Measurements from ENCODE around the gene STT3B. TPM values are rescaled to one million over a fixed set of nuclear protein-coding genes. Genes with fewer than 3 reads are reported as not detected.
A peak's percentile ranks its signal among the peaks of the same experiment; 100 is the strongest.

The STT3B gene
- total RNA-seq (106 TPM), polyA plus RNA-seq (ENCODE audit: insufficient read depth in 1 of 8, insufficient read length in 8 of 8, low replicate concordance in 1 of 8) (100 to 1,000 TPM in 6 of 8 donors, 10 to 100 TPM in 2; 91.4 to 115 (median 102) TPM)
- long read RNA-seq, donor 1, full-length matches to known transcripts = 9 of 16 reads
- long read RNA-seq, donor 1, partial matches to known transcripts = 7 of 16 reads
- long read RNA-seq, donor 1, other reads (novel, unspliced or antisense) = 0 of 16 reads
- long read RNA-seq, donor 2, full-length matches to known transcripts = 4 of 4 reads
- long read RNA-seq, donor 2, partial matches to known transcripts = 0 of 4 reads
- long read RNA-seq, donor 2, other reads (novel, unspliced or antisense) = 0 of 4 reads
- long read RNA-seq, donor 3, full-length matches to known transcripts = 7 of 19 reads
- long read RNA-seq, donor 3, partial matches to known transcripts = 12 of 19 reads
- long read RNA-seq, donor 3, other reads (novel, unspliced or antisense) = 0 of 19 reads
- long read RNA-seq, donor 4, full-length matches to known transcripts = 4 of 4 reads
- long read RNA-seq, donor 4, partial matches to known transcripts = 0 of 4 reads
- long read RNA-seq, donor 4, other reads (novel, unspliced or antisense) = 0 of 4 reads
- long read RNA-seq, donor 5, full-length matches to known transcripts = 15 of 49 reads
- long read RNA-seq, donor 5, partial matches to known transcripts = 34 of 49 reads
- long read RNA-seq, donor 5, other reads (novel, unspliced or antisense) = 0 of 49 reads
- long read RNA-seq, donor 6, full-length matches to known transcripts = 21 of 30 reads
- long read RNA-seq, donor 6, partial matches to known transcripts = 9 of 30 reads
- long read RNA-seq, donor 6, other reads (novel, unspliced or antisense) = 0 of 30 reads
- long read RNA-seq, donor 7, full-length matches to known transcripts = 15 of 54 reads
- long read RNA-seq, donor 7, partial matches to known transcripts = 39 of 54 reads
- long read RNA-seq, donor 7, other reads (novel, unspliced or antisense) = 0 of 54 reads
- long read RNA-seq, donor 8, full-length matches to known transcripts = 5 of 5 reads
- long read RNA-seq, donor 8, partial matches to known transcripts = 0 of 5 reads
- long read RNA-seq, donor 8, other reads (novel, unspliced or antisense) = 0 of 5 reads
- long read RNA-seq, donor 9, full-length matches to known transcripts = 9 of 9 reads
- long read RNA-seq, donor 9, partial matches to known transcripts = 0 of 9 reads
- long read RNA-seq, donor 9, other reads (novel, unspliced or antisense) = 0 of 9 reads
- long read RNA-seq, donor 10, full-length matches to known transcripts = 22 of 22 reads
- long read RNA-seq, donor 10, partial matches to known transcripts = 0 of 22 reads
- long read RNA-seq, donor 10, other reads (novel, unspliced or antisense) = 0 of 22 reads
- long read RNA-seq, donor 11, full-length matches to known transcripts = 8 of 14 reads
- long read RNA-seq, donor 11, partial matches to known transcripts = 6 of 14 reads
- long read RNA-seq, donor 11, other reads (novel, unspliced or antisense) = 0 of 14 reads

GRCh38 chr3:31532587-31533168 is at the start of gene STT3B:
Gene STT3B (plus strand): TSS chr3:31532925. CDS start chr3:31532999, 74 bp downstream.
- DNase-seq = peak; percentile 94
- H3K4me3 ChIP-seq (ENCODE audit: low read length) = peak within 1 kb of the TSS; percentile 90
- no peaks in the 10 kb centered on the region for H3K36me3 ChIP-seq (ENCODE audit: control insufficient read depth, insufficient read depth, low read length)
- H3K4me1 ChIP-seq (ENCODE audit: control insufficient read depth, insufficient read depth, low read length) = no peaks in the 10 kb centered on the region
- peak within 1 kb of the TSS; percentile 100 for H3K27ac ChIP-seq (ENCODE audit: low read length)
- H3K9me3 ChIP-seq (replicated peaks; ENCODE audit: control insufficient read depth, low read depth, low read length) = no peaks in the 10 kb centered on the region
- no peaks in the 10 kb centered on the region for H3K27me3 ChIP-seq (ENCODE audit: control insufficient read depth, insufficient read depth, low read length)
- WGBS (ENCODE audit: insufficient coverage) = under 1% methylated on average over 68 of the region's 68 CpGs

- no peaks in the 10 kb centered on the region for H3K9me3 ChIP-seq (replicated peaks; ENCODE audit: control insufficient read depth, low read depth, low read length)
- H3K36me3 ChIP-seq (ENCODE audit: control insufficient read depth, insufficient read depth, low read length) = no peaks in the 10 kb centered on the region
- no peaks in the 10 kb centered on the region for H3K4me1 ChIP-seq (ENCODE audit: control insufficient read depth, insufficient read depth, low read length)
- no peak for DNase-seq
- WGBS (ENCODE audit: insufficient coverage) = no CpG with 5 or more reads among the region's 1 CpG
- no peak overlapping the region for H3K4me3 ChIP-seq (ENCODE audit: low read length)
- no peaks in the 10 kb centered on the region for H3K27me3 ChIP-seq (ENCODE audit: control insufficient read depth, insufficient read depth, low read length)
- no peak overlapping the region for H3K27ac ChIP-seq (ENCODE audit: low read length)
Measured at GRCh38 chr3:31483776-31484175, 48.9 kb upstream of the STT3B start.

GRCh38 chr3:31485196-31485595 is 47.5 kb upstream of the STT3B start:
- 20% methylated on average over 1 of the region's 1 CpG for WGBS (ENCODE audit: insufficient coverage)
- Histone ChIP-seq H3K27ac (ENCODE audit: low read length) (no peak overlapping the region), H3K36me3 (ENCODE audit: control insufficient read depth, insufficient read depth, low read length) (no peaks in the 10 kb centered on the region), H3K9me3 (replicated peaks; ENCODE audit: control insufficient read depth, low read depth, low read length) (no peaks in the 10 kb centered on the region), H3K4me3 (ENCODE audit: low read length) (no peak overlapping the region), H3K4me1 (ENCODE audit: control insufficient read depth, insufficient read depth, low read length) (no peaks in the 10 kb centered on the region), H3K27me3 (ENCODE audit: control insufficient read depth, insufficient read depth, low read length) (no peaks in the 10 kb centered on the region)
- peak; percentile 9 for DNase-seq

- WGBS (ENCODE audit: insufficient coverage) = 79% methylated on average over 5 of the region's 7 CpGs
- no peaks in the 10 kb centered on the region for H3K27me3 ChIP-seq (ENCODE audit: control insufficient read depth, insufficient read depth, low read length)
Measured at GRCh38 chr3:31486865-31487533, 45.7 kb upstream of the STT3B start.

GRCh38 chr3:31488475-31489017 is 44.2 kb upstream of the STT3B start:
- Histone ChIP-seq H3K4me3 (ENCODE audit: low read length) (no peak overlapping the region), H3K27me3 (ENCODE audit: control insufficient read depth, insufficient read depth, low read length) (no peaks in the 10 kb centered on the region), H3K27ac (ENCODE audit: low read length) (no peak overlapping the region), H3K9me3 (replicated peaks; ENCODE audit: control insufficient read depth, low read depth, low read length) (peaks cover 4% of the 10 kb centered on the region), H3K4me1 (ENCODE audit: control insufficient read depth, insufficient read depth, low read length) (no peaks in the 10 kb centered on the region), H3K36me3 (ENCODE audit: control insufficient read depth, insufficient read depth, low read length) (no peaks in the 10 kb centered on the region)
- DNase-seq = no peak
- WGBS (ENCODE audit: insufficient coverage) = 94% methylated on average over 2 of the region's 3 CpGs

More at GRCh38 chr3:31486865-31487533, 45.7 kb upstream of the STT3B start:
- DNase-seq = no peak
- H3K4me3 ChIP-seq (ENCODE audit: low read length) = no peak overlapping the region
- H3K9me3 ChIP-seq (replicated peaks; ENCODE audit: control insufficient read depth, low read depth, low read length) = peaks cover 4% of the 10 kb centered on the region
- no peaks in the 10 kb centered on the region for H3K36me3 ChIP-seq (ENCODE audit: control insufficient read depth, insufficient read depth, low read length)
- no peak overlapping the region for H3K27ac ChIP-seq (ENCODE audit: low read length)
- H3K4me1 ChIP-seq (ENCODE audit: control insufficient read depth, insufficient read depth, low read length) = no peaks in the 10 kb centered on the region

- DNase-seq = no peak
- H3K27ac ChIP-seq (ENCODE audit: low read length) = no peak overlapping the region
- H3K36me3 ChIP-seq (ENCODE audit: control insufficient read depth, insufficient read depth, low read length) = no peaks in the 10 kb centered on the region
- WGBS (ENCODE audit: insufficient coverage) = no CpG with 5 or more reads among the region's 1 CpG
- no peak overlapping the region for H3K4me3 ChIP-seq (ENCODE audit: low read length)
- no peaks in the 10 kb centered on the region for H3K27me3 ChIP-seq (ENCODE audit: control insufficient read depth, insufficient read depth, low read length)
- H3K4me1 ChIP-seq (ENCODE audit: control insufficient read depth, insufficient read depth, low read length) = no peaks in the 10 kb centered on the region
- peaks cover 4% of the 10 kb centered on the region for H3K9me3 ChIP-seq (replicated peaks; ENCODE audit: control insufficient read depth, low read depth, low read length)
Measured at GRCh38 chr3:31490502-31490901, 42.2 kb upstream of the STT3B start.

GRCh38 chr3:31491660-31492059 is 41.1 kb upstream of the STT3B start:
- Histone ChIP-seq H3K4me3 (ENCODE audit: low read length) (no peak overlapping the region), H3K36me3 (ENCODE audit: control insufficient read depth, insufficient read depth, low read length) (no peaks in the 10 kb centered on the region), H3K4me1 (ENCODE audit: control insufficient read depth, insufficient read depth, low read length) (no peaks in the 10 kb centered on the region), H3K9me3 (replicated peaks; ENCODE audit: control insufficient read depth, low read depth, low read length) (peaks cover 4% of the 10 kb centered on the region), H3K27ac (ENCODE audit: low read length) (no peak overlapping the region), H3K27me3 (ENCODE audit: control insufficient read depth, insufficient read depth, low read length) (no peaks in the 10 kb centered on the region)
- DNase-seq = no peak
- no CpG with 5 or more reads among the region's 6 CpGs for WGBS (ENCODE audit: insufficient coverage)

- no peak for DNase-seq
- Histone ChIP-seq H3K27me3 (ENCODE audit: control insufficient read depth, insufficient read depth, low read length) (no peaks in the 10 kb centered on the region), H3K4me3 (ENCODE audit: low read length) (no peak overlapping the region), H3K27ac (ENCODE audit: low read length) (no peak overlapping the region), H3K9me3 (replicated peaks; ENCODE audit: control insufficient read depth, low read depth, low read length) (peaks cover 4% of the 10 kb centered on the region), H3K36me3 (ENCODE audit: control insufficient read depth, insufficient read depth, low read length) (no peaks in the 10 kb centered on the region), H3K4me1 (ENCODE audit: control insufficient read depth, insufficient read depth, low read length) (no peaks in the 10 kb centered on the region)
Measured at GRCh38 chr3:31493149-31493548, 39.6 kb upstream of the STT3B start.

Data from muscle of leg (tissue), 16 donors.